Fibroblast of the aortic adventitia (primary cell): ENCODE data around the gene PRDM12. TPM values are rescaled to one million over a fixed set of nuclear protein-coding genes. Genes with fewer than 3 reads are reported as not detected.

Experiments used
- DNase-seq: peaks from one replicate; pipeline ENCODE4 v3.0.0-alpha.2; 2010; ENCODE audit warnings: low read depth
- H3K4me3 ChIP-seq: 2 replicates; pipeline ENCODE4 v1.5.1; 2011; ENCODE audit warnings: low read depth, mild to moderate bottlenecking, control low read depth, low read length, moderate library complexity
- total RNA-seq: library from RNA; depleted of rRNA; stranded (reverse); fragments of >200 nt; gene quantifications from 2 replicates; pipeline ENCODE4 v1.2.3, GENCODE V29; 2012; ENCODE audit warnings: low replicate concordance
- TF ChIP-seq, protein P1 (sequence below): IDR thresholded peaks from 2 replicates; pipeline ENCODE4 v1.5.1; 2011; ENCODE audit warnings: mild to moderate bottlenecking, low read length, control low read depth, inconsistent platforms; ENCODE audit not compliant: insufficient read depth

PRDM12 gene
- total RNA-seq, 1 donor = not detected

DNA sequence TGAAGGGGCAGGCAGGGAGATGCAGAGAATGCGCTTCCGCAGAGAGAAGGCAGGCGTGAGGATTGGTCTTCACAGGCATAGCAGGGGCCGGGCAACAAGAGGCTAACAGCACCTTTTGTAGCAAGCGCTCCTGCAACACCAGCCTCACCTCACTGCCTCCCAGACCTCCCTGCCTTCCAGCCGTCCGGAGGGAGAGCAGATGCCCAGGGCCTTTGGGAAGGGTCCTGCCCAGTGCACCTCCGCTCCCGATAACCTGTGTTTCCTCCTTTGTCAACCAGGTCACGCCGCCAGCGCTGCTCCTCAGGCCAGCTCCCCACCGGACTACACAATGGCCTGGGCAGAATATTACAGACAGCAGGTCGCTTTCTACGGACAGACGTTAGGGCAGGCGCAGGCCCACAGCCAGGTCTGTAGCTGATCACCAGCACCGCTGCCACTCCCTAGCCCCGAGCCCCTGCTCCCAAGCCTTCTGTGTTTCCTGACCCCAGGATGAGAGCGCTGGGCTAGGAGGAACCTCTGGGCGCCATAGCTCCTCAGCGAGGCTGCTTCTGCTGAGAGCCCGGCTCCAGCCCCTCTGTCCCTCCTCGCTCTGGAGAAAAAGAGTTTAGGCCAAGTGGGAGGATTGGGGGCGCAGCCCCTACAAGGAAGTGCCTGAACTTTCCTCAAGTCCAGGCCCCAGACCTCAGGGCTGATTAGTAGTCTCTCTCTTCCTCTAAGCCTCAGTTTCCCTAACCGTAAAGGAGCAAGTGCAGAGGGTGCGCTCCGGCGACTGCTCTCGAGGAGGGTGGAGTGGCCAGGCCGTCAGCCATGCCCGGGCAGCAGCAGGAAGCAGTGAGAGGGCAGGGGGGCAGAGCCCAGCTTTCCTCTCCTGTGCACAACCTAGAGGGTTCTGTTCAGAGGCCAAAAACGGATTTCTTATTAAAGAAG lies 28.4 kb upstream of the PRDM12 start:
- no peak for DNase-seq
- TF ChIP-seq, protein P1, sequence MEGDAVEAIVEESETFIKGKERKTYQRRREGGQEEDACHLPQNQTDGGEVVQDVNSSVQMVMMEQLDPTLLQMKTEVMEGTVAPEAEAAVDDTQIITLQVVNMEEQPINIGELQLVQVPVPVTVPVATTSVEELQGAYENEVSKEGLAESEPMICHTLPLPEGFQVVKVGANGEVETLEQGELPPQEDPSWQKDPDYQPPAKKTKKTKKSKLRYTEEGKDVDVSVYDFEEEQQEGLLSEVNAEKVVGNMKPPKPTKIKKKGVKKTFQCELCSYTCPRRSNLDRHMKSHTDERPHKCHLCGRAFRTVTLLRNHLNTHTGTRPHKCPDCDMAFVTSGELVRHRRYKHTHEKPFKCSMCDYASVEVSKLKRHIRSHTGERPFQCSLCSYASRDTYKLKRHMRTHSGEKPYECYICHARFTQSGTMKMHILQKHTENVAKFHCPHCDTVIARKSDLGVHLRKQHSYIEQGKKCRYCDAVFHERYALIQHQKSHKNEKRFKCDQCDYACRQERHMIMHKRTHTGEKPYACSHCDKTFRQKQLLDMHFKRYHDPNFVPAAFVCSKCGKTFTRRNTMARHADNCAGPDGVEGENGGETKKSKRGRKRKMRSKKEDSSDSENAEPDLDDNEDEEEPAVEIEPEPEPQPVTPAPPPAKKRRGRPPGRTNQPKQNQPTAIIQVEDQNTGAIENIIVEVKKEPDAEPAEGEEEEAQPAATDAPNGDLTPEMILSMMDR = no peak
- no peak overlapping the region for H3K4me3 ChIP-seq

DNA sequence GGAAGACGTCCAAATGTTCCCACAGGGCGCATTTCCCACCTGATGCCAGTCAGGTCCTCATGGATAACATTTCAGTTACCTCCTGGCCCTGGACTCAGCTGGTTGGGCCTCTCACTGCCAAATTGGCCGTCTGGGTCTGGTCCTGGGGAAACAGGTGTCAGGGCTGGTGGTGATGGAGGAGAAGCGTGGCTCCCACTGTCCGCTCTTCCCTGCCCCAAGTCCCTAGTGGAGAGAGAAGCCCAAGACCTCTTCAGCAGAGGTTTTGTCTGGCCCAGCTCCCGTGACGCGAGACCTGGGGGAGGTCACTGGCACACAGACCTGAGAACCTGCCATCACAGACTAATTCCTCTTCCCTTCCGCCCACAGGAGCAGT lies 27.8 kb upstream of the PRDM12 start:
- H3K4me3 ChIP-seq = no peak overlapping the region
- TF ChIP-seq, protein P1 = no peak
- DNase-seq = no peak

DNA sequence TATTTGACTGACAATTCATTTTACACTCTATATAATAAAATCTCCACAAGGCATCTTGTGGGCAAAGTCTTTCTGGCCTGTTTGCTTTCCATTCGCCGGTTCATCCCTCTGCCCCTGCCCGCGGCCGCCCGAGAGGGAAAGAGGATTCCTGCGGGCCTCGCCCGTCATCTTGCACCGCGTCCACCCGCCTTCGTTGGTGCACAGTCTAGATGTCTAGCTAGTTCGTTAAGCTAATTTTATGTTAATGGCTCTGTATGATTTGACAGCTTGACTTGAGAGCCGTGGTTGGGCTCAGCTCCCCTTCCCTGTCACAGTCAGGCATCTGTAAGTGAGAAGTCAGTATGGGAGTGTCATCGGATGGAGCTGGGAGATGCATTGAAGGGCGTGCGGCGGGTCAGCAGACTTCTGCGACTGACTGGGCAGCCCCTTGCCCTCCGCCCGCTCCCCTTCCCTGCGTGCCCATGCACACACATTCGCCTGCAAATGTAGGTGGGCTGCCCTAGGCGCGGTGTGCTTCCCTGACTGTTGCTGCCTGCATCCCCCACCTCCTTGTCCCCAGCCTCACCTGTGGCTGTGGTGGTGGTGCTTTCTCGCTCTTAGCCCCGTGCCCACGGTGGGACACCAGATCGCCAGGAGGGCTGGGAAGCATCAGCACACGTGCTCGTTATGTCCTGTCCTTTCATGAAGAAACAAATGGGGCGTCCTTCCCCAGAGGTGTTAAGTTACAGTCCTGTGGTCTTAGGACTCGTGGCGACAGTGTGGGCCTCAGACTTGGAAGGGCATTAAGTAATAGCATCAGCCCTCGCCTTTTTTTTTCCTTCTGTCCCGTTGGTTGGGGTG lies 25.9 kb upstream of the PRDM12 start:
- no peak overlapping the region for H3K4me3 ChIP-seq
- DNase-seq = no peak
- TF ChIP-seq, protein P1 = no peak

DNA sequence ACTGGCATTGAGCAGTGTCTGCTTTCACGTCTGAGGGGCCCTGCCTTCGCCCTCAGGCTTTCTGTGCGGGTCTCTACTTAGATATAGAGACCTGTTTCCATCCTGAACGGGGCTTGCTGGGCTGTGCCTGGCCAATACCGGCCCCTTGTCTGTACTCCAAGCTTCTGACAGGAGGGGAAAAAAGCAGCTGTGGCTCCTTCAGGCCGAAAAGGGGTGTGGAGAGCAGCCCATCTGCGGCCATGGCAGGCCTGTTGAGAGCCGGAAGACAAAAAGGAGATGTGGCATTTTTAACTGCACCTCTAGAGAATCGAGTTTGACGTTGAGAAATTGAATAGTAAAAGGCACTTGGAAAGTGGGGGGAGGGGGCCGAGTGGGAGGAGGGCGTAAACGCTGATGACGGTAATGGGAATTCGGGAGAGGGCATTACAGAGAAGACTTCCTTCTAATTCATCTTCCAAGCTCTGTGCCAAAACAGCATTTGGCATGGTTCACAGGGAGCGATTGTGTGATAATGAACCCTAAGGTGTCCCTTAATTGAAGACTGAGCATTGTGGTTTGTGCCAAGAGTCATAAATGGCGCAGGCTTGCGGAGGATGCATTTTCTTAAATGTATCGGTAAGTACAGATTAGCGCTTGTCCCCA lies 25.1 kb upstream of the PRDM12 start:
- TF ChIP-seq, protein P1 = no peak
- DNase-seq = no peak

DNA sequence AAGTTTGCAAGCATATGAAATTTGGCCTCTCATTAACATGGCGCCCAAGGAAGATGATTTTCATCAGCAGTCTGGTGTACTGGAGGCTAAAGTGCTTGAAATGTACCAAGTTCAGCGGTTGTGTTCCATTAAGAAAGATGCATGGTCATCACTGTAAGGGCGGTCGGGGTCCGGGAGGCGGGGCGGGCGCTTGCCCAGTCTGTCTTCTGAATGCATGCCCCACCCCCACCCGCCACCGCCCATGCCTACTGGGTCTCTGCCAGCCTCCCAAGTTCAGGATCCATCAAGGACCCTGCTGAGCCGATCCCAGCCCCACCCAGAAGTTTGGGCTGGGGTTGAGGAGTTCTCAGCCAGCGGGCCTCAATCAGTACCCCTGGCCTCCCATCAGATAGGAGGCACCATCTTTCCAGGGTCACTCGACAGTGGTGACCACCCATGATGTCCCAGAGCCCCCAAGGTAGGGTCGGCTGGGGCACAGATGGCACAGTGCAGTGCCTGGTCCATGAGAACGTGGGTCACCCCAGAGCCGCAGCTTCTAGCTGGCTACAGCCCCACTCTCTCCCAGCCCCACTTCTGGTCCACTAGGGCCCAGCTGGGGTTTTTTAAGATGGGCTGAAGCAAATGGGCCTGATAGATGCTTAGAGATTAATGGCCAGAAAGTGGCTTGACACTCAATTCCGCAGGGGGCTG lies 24.4 kb upstream of the PRDM12 start:
- no peak overlapping the region for H3K4me3 ChIP-seq
- TF ChIP-seq, protein P1 = no peak
- DNase-seq = no peak

More for the DNA sequence above, 25.1 kb upstream of the PRDM12 start:
- H3K4me3 ChIP-seq = no peak overlapping the region

DNA sequence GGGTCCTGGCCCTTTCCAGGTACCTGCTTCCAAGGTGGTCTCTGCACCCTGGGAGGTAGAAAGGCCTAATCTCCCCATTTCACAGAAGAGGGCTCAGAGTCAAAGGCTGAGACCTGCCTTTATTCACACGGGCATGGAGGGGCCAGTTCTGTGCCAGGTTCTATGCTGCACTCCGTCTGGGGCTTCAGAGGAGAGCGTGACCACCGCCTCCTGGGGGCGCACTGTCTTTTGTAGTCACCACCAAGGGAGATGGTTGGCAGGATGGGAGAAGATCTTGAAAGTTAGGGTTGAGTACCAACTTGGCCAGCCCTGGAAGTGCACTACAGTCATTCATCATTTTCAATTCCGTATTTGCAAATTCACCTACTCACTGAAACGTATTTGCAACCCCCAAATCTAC lies 23.7 kb upstream of the PRDM12 start:
- no peak for DNase-seq
- no peak overlapping the region for H3K4me3 ChIP-seq
- TF ChIP-seq, protein P1 = no peak
